Limb (tissue), 2 donors: ENCODE measurements around the gene GRIA3.
"Not testable (repeated sequence)": the region's sequence is repeated elsewhere in the genome, so short reads cannot be mapped to it uniquely, and the experiment has no call there.

ENCODE experiments used
- DNase-seq, 2 donors: peaks; one replicate each; pipeline ENCODE4 v3.0.0-alpha.2; 2016; ENCODE audit errors: extremely low spot score in 2 of 2

Gene GRIA3

GRCh38 chrX:123454712-123455431 lies 270.8 kb downstream of the GRIA3 start:
- DNase-seq = no peak

GRCh38 chrX:123455693-123456092 lies 271.6 kb downstream of the GRIA3 start:
- no peak for DNase-seq

GRCh38 chrX:123464709-123465108 lies 280.6 kb downstream of the GRIA3 start:
- no peak for DNase-seq

- DNase-seq = no peak
Observed at GRCh38 chrX:123468481-123468880, 284.4 kb downstream of the GRIA3 start.

- no peak for DNase-seq
Observed at GRCh38 chrX:123475068-123475724, 291.1 kb downstream of the GRIA3 start.

- no peak for DNase-seq
Observed at GRCh38 chrX:123476611-123477219, 292.6 kb downstream of the GRIA3 start.

- no peak for DNase-seq
Observed at GRCh38 chrX:123477673-123478072, 293.6 kb downstream of the GRIA3 start.

GRCh38 chrX:123481913-123482851 lies 298.1 kb downstream of the GRIA3 start:
- DNase-seq = no peak

GRCh38 chrX:123486297-123486696 lies 302.2 kb downstream of the GRIA3 start:
- DNase-seq = no peak

GRCh38 chrX:123487236-123487635 lies 303.2 kb downstream of the GRIA3 start:
- DNase-seq = no peak

- DNase-seq = no peak
Observed at GRCh38 chrX:123487669-123488068, 303.6 kb downstream of the GRIA3 start.

- no peak for DNase-seq
Observed at GRCh38 chrX:123489011-123489410, 304.9 kb downstream of the GRIA3 start.

GRCh38 chrX:123493857-123494256 lies 309.8 kb downstream of the GRIA3 start:
- DNase-seq = no peak

GRCh38 chrX:123499787-123500186 lies 315.7 kb downstream of the GRIA3 start:
- DNase-seq = no peak

- no peak for DNase-seq
Observed at GRCh38 chrX:123504047-123504446, 320.0 kb downstream of the GRIA3 start.

GRCh38 chrX:123504630-123505270 lies 320.7 kb downstream of the GRIA3 start:
- no peak for DNase-seq

GRCh38 chrX:123513585-123514278 lies 329.7 kb downstream of the GRIA3 start:
- DNase-seq = no peak

- DNase-seq = not testable (repeated sequence)
Observed at GRCh38 chrX:123514279-123514640, 330.2 kb downstream of the GRIA3 start.

GRCh38 chrX:123518791-123519190 lies 334.7 kb downstream of the GRIA3 start:
- DNase-seq = no peak

- no peak for DNase-seq
Observed at GRCh38 chrX:123525123-123525725, 341.1 kb downstream of the GRIA3 start.
